Adipose tissue (tissue), 3 donors: ENCODE data around the gene USP36. TPM values are rescaled to one million over a fixed set of nuclear protein-coding genes. Genes with fewer than 3 reads are reported as not detected.

Experiments
- H3K27ac ChIP-seq: one replicate; pipeline ENCODE4 v1.5.1; 2013; ENCODE audit warnings: low read depth, low read length
- WGBS, 3 donors: extraction: QIAGEN DNeasy Blood & Tissue Kit; methylation state at CpG; one replicate each; pipeline ENCODE4 v1.1.7; 2013; 5-methylcytosine and 5-hydroxymethylcytosine counted together
- polyA plus RNA-seq, 3 donors: library from polyadenylated mRNA; stranded (reverse); fragments of 200-250 nt; gene quantifications; one replicate each; pipeline ENCODE4 v1.2.3, GENCODE V29; 2013
- donor health status: healthy with polysubstance abuse.
- donor health status: Bipolar disorder and iron deficiency.
- donor health status: healthy.

The USP36 gene
- polyA plus RNA-seq, 3 donors, result 22.2 to 47.1 (median 32.3) TPM

DNA sequence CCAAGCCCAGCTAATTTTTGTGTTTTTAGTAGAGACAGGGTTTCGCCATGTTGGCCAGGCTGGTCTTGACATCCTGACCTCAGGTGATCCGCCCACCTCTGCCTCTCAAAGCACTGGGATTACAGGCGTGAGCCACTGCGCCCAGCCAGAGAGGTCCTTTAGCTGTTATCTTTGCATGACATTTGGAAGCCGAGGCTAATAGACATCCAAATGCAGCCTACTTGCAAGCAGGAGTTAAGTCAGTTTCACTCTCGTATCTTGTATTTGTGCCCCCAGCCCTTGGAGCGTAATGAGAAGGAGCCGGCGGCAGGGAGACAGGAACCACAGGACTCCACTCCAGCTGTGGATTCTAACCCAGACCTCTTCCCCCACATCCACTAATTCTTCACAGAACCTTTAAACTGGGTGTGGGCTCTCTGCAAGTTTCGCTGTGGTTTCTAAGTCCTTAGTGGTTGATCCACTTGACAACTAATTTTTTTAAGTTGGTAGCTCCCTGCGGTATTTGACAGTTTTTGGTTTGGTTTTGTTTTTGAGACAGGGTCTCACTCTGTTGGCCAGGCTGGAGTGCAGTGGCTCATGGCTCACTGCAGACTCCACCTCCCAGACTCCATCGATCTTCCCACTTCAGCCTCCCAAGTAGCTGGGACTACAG lies 55.5 kb downstream of the USP36 start:
- no peak overlapping the region for H3K27ac ChIP-seq

DNA sequence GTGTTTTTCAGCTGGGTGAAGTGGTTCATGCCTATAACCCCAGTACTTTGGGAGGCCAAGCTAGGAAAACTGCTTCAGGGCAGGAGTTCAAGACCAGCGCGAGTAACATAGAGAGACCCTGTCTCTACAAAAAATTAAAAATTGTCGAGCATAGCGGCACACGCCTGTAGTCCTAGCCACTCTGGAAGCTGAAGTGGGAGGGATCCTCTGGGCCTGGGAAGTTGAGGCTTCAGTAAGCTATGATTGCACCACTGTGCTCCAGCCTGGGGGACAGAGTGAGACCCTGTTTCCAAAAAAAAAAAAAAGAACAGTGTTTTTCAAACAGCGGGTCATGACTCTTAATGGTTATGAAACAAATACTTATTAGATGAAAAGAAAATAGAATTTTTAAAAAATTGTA lies 56.3 kb downstream of the USP36 start:
- no peak overlapping the region for H3K27ac ChIP-seq
- 90 to 91% (median 91%) methylated on average over 6 of the region's 6 CpGs for WGBS, 3 donors

More for the DNA sequence above, 55.5 kb downstream of the USP36 start:
- WGBS, 3 donors, result 92% methylated on average over 12 of the region's 12 CpGs

DNA sequence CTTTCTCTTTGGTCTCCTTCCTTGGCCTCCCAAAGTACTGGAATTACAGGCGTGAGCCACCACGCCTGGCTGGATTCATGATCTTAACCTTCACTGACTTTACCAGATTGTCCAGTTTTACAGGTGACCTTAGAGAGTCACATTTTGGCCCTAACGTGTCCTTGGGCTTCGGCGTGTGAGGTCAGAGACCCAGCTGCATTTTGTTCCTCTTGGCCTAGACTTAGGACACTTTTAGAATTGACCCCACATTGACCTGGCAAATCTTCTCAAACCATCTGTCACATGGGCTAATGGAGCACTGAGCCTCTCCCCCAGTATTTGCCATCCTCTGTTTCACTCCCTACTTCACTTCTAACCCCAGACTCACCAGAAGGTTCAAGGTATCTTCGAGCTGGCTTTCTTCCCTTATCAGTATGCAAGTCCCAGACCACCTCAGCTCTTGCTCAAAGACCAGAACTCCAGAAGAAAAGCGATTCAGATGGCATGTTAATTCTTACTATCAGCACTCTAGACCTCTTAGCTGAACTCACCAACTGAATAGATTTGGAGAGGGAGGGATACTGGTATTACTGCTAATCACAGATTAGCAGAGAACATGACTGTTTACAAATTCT lies 56.8 kb downstream of the USP36 start:
- WGBS, 3 donors, result 44 to 90% (median 83%) methylated on average over 7 of the region's 7 CpGs
- no peak overlapping the region for H3K27ac ChIP-seq

DNA sequence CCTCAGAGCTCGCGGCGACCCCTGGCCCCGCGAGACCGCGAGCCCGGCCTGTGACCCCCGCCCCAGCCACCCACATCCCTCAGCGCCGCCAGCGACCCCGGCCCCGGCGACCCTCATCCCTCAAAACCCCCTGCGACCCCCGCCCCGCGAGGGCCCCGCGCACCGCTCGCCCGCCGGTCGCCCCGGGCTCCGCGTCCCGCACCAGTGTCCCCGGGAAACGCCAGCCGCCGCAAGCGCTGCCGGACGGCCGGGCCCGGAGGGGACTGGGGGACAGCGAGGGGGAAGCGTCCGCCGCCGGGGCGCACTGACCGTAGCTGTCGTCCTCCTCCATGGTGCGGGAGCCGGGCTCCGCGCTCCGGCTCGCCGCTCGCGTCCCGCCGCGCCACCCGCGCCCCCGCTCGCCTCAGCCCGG lies 58.7 kb downstream of the USP36 start, which contains the start of gene CYTH1:
CYTH1 (minus strand) TSS at position 381 of the 412 bp plus-strand sequence; CDS start at position 331, 50 bp downstream.
- WGBS, 3 donors, result 0 to 1% (median 0%) methylated on average over 21 to 64 of the region's 64 CpGs
- peak within 1 kb of the TSS; percentile 42 for H3K27ac ChIP-seq

DNA sequence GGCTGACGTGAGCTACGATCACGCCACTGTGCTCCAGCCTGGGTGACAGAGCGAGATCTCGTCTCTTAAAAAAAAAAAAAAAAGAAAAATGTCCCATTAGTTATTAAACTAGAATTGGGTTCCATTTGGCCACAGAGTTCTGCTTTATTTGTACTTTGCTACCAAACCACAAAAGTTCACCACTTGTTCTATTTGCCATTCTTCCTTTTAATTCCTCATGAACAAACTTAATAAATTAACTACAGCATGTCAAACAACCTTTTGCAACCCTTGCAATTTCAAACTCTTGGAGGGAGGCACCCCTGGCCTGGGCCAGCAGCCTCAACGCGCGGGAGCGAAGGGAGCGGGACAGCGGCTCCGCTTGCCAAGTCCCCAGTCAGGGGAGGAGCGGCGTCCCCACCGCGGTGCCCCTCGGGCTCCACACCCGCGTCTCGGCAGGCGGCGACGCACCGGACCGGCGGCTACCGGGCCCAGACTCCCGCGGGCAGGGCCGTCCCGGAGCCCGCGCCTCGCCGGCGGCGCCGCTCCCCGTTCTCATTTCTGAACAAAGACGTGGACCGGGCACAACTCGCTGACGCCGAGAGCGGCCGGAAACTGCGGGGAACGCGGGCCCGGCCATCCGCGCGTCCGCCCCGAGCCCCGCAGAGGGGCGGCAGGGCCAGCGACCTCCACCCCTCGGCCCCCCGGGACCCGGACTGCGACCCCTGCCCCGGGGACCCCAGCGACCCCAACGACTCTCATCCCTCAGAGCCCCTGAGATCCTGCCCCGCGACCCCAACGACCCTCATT lies 59.3 kb downstream of the USP36 start:
- WGBS, 3 donors, result 2 to 5% (median 2%) methylated on average over 44 to 68 of the region's 68 CpGs
- H3K27ac ChIP-seq, result peak overlapping the region; percentile 28

DNA sequence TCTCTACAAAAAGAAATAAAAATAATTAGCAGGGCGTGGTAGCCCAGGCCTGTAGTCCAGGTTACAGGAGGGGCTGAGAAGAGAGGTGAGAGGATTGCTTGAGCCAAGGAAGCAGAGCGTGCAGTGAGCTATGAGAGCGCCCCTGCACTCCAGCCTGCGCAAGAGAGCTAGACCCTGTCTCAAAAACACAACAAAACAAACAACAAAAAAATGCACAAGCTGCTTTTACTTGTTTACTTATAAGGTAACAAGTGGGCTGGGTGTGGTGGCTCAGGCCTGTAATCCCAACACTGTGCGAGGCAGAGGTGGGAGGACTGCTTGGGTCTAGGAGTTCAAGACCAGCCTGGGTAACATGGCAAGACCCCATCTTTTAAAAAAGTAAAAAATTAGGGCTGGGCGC lies 60.3 kb downstream of the USP36 start:
- no peak overlapping the region for H3K27ac ChIP-seq
- WGBS, 3 donors, result 87 to 91% (median 89%) methylated on average over 6 of the region's 6 CpGs

DNA sequence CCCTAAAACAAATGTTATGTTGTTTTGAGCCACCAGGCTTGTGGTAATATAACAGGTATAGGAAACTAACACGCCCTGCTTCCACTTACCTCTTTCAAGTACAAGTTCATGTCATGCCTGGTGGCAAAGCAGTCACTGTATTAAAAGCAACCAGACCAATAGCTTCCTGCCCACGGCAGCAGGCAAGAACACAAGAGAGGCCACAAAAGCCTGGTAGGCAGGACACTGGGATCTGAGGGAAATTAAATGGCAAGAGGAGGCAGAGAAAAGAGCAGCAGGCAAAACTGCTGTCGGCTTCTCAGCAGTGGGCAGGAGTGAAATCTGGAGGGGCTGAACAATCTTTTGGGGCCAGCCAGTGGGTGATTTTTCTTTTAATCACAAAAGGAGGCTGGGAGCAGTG lies 60.8 kb downstream of the USP36 start:
- peak overlapping the region; percentile 12 for H3K27ac ChIP-seq
- WGBS, 3 donors, result 43 to 54% (median 46%) methylated on average over 3 of the region's 3 CpGs

DNA sequence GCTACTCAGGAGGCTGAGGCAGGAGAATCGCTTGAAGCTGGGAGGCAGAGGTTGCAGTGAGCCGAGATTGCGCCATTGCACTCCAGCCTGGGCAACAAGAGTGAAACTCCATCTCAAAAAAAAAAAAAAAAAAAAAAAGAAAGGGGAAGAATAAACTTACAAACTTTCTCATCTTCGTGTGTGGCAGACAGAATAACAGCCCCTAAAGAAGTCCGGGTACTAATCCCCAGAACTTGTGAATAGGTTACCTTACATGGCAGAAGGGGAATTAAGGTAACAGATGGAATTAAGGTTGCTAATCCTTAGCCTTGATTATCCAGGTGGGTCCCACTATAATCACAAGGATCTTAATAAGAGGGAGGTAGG lies 61.3 kb downstream of the USP36 start:
- peak overlapping the region; percentile 12 for H3K27ac ChIP-seq
- WGBS, 3 donors, result 53 to 80% (median 80%) methylated on average over 5 of the region's 5 CpGs

DNA sequence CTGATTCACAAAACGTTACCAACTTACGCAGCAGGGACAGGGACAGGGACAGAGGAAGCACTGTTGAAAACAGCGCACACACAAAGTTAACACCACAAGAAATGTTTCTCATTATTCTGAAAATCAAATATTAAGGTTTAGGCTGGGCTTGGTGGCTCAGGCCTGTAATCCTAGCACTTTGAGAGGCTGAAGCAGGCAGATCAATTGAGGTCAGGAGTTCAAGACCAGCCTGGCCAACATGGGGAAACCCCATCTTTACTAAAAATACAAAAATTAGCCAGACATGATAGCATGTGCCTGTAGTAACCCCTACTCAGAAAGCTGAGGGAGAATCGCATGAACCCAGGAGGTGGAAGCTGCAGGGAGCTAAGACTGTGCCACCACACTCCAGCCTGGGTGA lies 62.7 kb downstream of the USP36 start:
- H3K27ac ChIP-seq, result no peak overlapping the region
- WGBS, 3 donors, result 85 to 97% (median 89%) methylated on average over 4 of the region's 4 CpGs

DNA sequence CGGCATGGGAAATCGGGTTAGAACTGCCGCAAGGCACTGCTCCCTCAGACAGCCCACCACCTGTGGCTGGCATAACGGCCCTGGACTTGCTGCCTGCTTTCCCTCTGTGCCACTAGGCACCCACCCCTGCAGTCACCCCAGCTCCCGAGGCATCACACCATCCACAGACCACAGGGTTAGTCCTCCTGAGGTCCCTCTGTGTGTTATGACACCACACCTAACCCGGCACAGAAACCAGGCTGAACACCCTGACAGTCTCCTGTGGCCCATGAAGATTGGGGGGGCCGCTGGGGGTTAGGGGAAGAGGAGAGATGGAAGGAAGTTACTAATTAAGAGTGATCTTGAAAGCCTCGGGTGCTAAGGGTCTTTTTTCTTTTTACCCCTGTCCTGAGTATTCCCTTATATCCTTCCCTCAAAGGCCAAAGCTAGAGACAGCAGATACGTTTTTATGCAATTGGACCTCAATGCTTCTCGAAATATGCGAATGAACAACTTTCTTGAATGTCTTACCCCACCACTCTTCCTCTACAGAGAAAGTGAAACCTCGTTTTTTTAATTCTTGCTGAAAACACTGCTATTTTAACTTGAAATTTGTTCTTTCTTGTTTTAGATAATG lies 65.5 kb downstream of the USP36 start:
- WGBS, 3 donors, result 36 to 81% (median 50%) methylated on average over 12 of the region's 12 CpGs
- no peak overlapping the region for H3K27ac ChIP-seq

DNA sequence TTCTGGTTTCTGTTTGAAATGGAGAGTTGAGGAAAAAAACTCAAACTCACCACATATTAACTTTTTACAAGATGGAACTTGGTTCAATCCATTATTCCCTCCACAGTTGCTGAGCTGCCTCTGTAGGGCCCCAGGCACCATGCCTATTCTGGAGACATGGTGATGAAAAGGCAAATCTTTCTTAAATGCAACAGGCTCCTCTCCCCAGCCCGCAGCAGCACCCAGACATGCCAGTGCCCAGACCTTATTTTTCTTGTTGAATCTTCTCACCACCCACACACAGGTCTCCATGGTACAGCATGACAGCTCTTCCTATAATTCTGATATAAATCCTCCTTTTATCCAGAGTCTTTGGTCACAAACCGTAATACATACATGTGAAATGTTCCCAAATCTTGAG lies 66.2 kb downstream of the USP36 start:
- H3K27ac ChIP-seq, result no peak overlapping the region
- WGBS, 3 donors, result 57 to 66% (median 58%) methylated on average over 2 of the region's 2 CpGs

DNA sequence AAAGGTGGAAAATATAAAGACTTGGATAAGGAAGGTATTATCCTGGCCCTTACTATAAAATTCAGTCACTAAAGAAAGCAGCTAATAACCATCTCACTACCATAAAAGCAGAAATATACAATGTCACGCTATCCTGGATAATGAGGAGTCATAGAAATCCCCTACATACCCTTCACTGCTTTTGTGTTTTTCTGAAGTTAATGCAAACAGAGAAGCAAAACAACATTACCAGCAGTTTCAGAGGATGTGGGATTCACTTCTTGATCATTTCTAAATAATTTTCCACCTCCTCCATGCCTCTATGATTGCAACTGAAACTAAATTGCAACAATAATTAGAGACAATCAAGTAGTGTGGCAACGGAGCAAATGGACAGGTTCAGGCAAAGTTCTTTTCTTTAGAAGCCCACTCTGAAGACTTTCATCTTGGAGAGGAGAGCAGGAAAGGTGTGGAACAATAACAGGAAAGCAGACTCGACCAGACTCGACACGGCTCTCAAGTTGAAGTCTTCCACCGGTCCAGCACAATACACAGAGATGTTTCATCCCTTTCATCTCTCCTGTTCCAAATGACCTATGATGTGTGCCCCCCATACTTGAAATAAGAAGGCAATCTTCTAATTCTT lies 68.7 kb downstream of the USP36 start:
- 43 to 80% (median 46%) methylated on average over 6 of the region's 6 CpGs for WGBS, 3 donors
- no peak overlapping the region for H3K27ac ChIP-seq

DNA sequence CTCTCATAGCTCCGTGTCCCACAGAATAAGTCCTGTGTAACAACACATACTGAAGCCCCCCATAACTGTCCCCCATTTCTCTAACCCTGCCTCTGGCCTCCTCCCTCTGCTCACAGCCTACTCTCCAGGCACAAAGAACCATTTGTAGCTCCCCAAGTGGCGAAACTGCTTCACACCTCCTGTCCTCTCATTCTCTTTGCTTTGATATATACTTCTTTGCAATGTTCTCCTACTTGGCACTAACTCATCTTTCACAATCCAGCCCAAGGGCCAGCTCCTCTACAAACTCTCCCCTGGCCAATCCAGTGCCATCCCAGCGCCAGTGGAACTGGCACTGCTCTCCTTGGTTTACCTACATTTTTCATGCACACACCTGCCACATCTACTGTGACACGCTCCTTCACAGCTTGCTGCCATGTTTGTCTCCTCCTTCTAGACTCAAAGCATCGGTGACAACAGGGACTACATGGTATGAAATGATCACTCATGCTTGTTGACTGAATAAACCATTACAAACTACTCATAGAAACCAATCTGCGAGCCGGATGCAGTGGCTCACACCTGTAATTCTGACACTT lies 71.3 kb downstream of the USP36 start:
- WGBS, 3 donors, result 92 to 95% (median 94%) methylated on average over 7 of the region's 7 CpGs

DNA sequence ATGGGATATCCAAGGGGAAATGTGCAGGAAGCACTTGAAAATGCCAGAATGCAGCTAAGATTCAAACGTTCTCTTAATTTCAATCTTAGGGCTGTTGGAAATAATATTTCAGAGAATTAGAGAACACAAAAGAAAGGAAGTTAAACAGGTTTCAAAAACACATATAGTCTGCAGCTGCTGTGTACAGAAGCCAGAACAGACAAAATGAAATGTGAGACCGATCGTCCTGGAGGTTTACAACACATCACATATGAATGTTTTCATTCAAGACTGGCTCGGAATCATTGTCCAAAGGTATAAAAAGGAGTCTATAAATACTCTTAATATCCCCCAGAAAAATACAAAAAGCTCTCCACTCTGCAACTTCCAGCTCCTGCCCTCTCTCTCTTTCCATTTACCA lies 72.8 kb downstream of the USP36 start:
- H3K27ac ChIP-seq, result no peak overlapping the region
- 44 to 70% (median 51%) methylated on average over 4 of the region's 4 CpGs for WGBS, 3 donors

More for the DNA sequence above, 71.3 kb downstream of the USP36 start:
- H3K27ac ChIP-seq, result no peak overlapping the region

DNA sequence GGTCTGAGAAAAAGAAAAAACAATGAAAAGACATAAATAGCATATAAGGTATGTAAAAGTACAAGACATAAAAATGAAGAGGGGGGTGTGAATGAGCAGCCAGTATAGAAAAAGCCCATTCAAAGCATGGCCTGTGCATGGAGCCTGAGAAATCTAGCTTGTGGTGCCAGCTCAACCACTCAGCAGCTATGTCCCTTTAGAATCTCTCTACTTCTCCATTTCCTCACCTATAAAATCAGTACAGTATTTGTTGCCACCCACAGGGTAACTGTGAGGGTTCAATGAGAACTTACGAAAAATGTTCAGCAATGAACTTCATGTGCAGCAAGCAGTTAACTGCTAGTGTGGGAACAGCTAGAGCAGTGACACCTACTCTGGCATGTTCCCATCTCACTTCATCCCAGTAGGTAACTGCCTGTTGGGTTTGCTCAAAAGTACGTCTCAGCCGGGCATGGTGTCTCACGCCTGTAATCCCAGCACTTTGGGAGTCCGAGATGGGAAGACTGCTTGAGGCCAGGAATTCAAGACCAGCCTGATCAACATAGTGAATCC lies 73.8 kb downstream of the USP36 start:
- H3K27ac ChIP-seq, result no peak overlapping the region
- 79 to 93% (median 90%) methylated on average over 5 of the region's 5 CpGs for WGBS, 3 donors

DNA sequence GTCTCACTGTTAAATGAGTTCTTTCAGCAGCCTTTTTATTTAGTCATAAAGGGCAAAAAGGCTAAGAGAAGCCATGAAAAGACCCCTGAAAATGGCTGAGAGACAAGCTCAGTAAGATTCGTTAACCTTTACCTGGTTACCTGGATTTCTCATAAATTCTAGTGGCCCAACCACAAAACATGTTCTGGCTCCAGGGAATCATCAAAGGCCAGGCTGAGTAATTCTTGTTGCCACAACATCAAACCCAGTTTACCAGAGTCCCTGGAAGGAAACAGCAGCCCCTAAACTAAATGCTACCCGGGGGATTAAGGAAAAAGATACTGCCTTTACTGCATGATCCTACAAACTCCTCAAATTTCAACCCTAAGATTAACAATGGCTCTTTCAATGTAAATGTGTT lies 74.4 kb downstream of the USP36 start:
- H3K27ac ChIP-seq, result no peak overlapping the region
- WGBS, 3 donors, result 55 to 89% (median 76%) methylated on average over 2 of the region's 2 CpGs

DNA sequence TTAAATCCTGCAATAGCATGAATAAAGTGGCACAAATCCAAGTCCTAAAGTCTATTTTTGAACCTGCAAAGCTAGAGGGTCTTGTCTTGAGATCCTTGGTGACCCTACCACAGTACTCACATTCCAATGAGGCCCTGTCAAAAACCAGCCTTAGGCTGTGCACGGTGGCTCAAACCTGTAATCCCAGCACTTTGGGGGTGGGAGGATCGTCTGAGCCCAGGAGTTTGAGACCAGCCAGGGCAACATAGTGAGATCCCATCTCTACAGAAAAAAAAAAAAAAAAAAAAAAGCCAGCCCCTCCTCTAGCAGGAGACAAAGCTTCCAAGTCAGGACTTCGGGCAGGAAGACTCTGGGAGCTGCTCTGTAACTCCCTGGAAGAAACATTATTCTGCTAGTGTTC lies 74.8 kb downstream of the USP36 start:
- no peak overlapping the region for H3K27ac ChIP-seq
- 79 to 85% (median 83%) methylated on average over 3 of the region's 3 CpGs for WGBS, 3 donors

DNA sequence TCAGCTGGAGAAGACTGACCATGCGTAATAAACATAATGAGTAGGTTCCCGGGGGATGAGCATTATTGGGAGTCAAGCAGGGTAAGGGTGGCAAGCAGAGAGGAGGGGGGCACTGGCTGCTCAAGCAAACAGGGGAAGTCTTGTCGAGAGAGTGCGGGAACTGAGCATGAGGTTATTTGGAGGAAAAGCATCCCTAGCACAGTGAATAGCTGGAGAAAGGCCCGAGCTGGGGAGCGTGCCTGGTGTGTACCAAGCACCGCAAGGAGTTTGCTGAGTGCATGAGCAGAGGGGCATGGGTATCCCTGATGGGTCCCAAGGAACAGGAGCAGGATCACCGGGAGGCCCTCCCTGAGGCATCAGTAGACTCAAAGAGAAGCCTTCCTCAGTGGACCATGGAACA lies 75.7 kb downstream of the USP36 start:
- WGBS, 3 donors, result 81 to 89% (median 87%) methylated on average over 8 of the region's 8 CpGs
- no peak overlapping the region for H3K27ac ChIP-seq
